HG02759 (cell line): ENCODE data around the gene ZNF200.
"Not testable (repeated sequence)": the region's sequence is repeated elsewhere in the genome, so short reads cannot be mapped to it uniquely, and the experiment has no call there.

Experiments used
- ATAC-seq: cut with Tn5 transposase; IDR thresholded peaks from one replicate; pipeline ENCODE4 v1.9.1; 2021; ENCODE audit warnings: mild to moderate bottlenecking, moderate library complexity; ENCODE audit not compliant: unreplicated experiment

ZNF200 gene

GRCh38 chr16:3234857-3235561 is at the start of gene ZNF200:
Gene ZNF200, minus strand, starts transcription at chr16:3235158. Its CDS starts 1,403 bp downstream, at chr16:3233755.
- ATAC-seq: peak; percentile 96

GRCh38 chr16:3283543-3284447 is 48.8 kb upstream of the ZNF200 start:
- no peak for ATAC-seq

- peak; percentile 79 for ATAC-seq
Measured at GRCh38 chr16:3282730-3283542, 48.0 kb upstream of the ZNF200 start, which contains the start of gene ZNF263. Gene ZNF263, plus strand, starts transcription at chr16:3283491. Its CDS starts 328 bp downstream, at chr16:3283819.

- ATAC-seq: peak; percentile 31
Measured at GRCh38 chr16:3282103-3282729, 47.3 kb upstream of the ZNF200 start.

GRCh38 chr16:3281222-3281820 is 46.4 kb upstream of the ZNF200 start:
- ATAC-seq: no peak

- no peak for ATAC-seq
Measured at GRCh38 chr16:3276679-3277078, 41.7 kb upstream of the ZNF200 start.

- no peak for ATAC-seq
Measured at GRCh38 chr16:3274947-3275346, 40.0 kb upstream of the ZNF200 start.

GRCh38 chr16:3274490-3274889 is 39.5 kb upstream of the ZNF200 start:
- ATAC-seq: no peak

GRCh38 chr16:3271281-3271680 is 36.3 kb upstream of the ZNF200 start:
- not testable (repeated sequence) for ATAC-seq

GRCh38 chr16:3270718-3271117 is 35.8 kb upstream of the ZNF200 start:
- not testable (repeated sequence) for ATAC-seq

- ATAC-seq: no peak
Measured at GRCh38 chr16:3268294-3268693, 33.3 kb upstream of the ZNF200 start.

- no peak for ATAC-seq
Measured at GRCh38 chr16:3266873-3267537, 32.0 kb upstream of the ZNF200 start.

GRCh38 chr16:3264137-3265036 is 29.4 kb upstream of the ZNF200 start:
- peak; percentile 81 for ATAC-seq

GRCh38 chr16:3262517-3262916 is 27.6 kb upstream of the ZNF200 start:
- no peak for ATAC-seq

- ATAC-seq: no peak
Measured at GRCh38 chr16:3259836-3260235, 24.9 kb upstream of the ZNF200 start.

- no peak for ATAC-seq
Measured at GRCh38 chr16:3256866-3257465, 22.0 kb upstream of the ZNF200 start.

- ATAC-seq: no peak
Measured at GRCh38 chr16:3256146-3256865, 21.3 kb upstream of the ZNF200 start, which contains the start of gene MEFV. Gene MEFV, minus strand, starts transcription at chr16:3256633. Its CDS starts 46 bp downstream, at chr16:3256587.
